ENCODE results near the gene HRH1.

GRCh38 chr3:11162401-11163345 lies 8.4 kb downstream of the HRH1 start:
- no peak for TF ChIP-seq CTCF (IDR thresholded peaks at IDR 0.05; ENCODE audit: low read length)
- no peak for TF ChIP-seq EZH2 (optimal IDR thresholded peaks at IDR 0.05; ENCODE audit: low read depth, low read length)
- TF ChIP-seq EZH2phosphoT487 (IDR thresholded peaks at IDR 0.05; ENCODE audit: low read length), result no peak

All from MM.1S (cell line).